Measurements from ENCODE around the gene CEP89.

Gene CEP89

GRCh38 chr19:32831611-32832010 is 140.1 kb downstream of the CEP89 start:
- no peak overlapping the region for H3K4me3 Mint-ChIP-seq
- no peaks in the 10 kb centered on the region for H3K27me3 Mint-ChIP-seq (ENCODE audit: low read depth)
- no peak for TF ChIP-seq CTCF (IDR thresholded peaks at IDR 0.05; ENCODE audit: unreplicated experiment in 3 of 3)
- peaks cover 9% of the 10 kb centered on the region for H3K36me3 Mint-ChIP-seq (ENCODE audit: low read depth)
- H3K4me1 Mint-ChIP-seq, result no peaks in the 10 kb centered on the region
- H3K27ac Mint-ChIP-seq, result no peak overlapping the region
- no peaks in the 10 kb centered on the region for H3K9me3 Mint-ChIP-seq

- Mint-ChIP-seq H3K27me3 (ENCODE audit: low read depth) (no peaks in the 10 kb centered on the region), H3K4me3 (no peak overlapping the region), H3K9me3 (no peaks in the 10 kb centered on the region), H3K36me3 (ENCODE audit: low read depth) (peaks cover 9% of the 10 kb centered on the region), H3K4me1 (no peaks in the 10 kb centered on the region), H3K27ac (no peak overlapping the region)
- no peak for TF ChIP-seq CTCF (IDR thresholded peaks at IDR 0.05; ENCODE audit: unreplicated experiment in 3 of 3)
These were observed 141.3 kb downstream of the CEP89 start for GRCh38 chr19:32830231-32831014.

- H3K4me3 Mint-ChIP-seq, result no peak overlapping the region
- peaks cover 9% of the 10 kb centered on the region for H3K4me1 Mint-ChIP-seq
- no peak overlapping the region for H3K27ac Mint-ChIP-seq
- no peak for TF ChIP-seq CTCF (IDR thresholded peaks at IDR 0.05; ENCODE audit: unreplicated experiment in 3 of 3)
- no peaks in the 10 kb centered on the region for H3K9me3 Mint-ChIP-seq
- peaks cover 9% of the 10 kb centered on the region for H3K36me3 Mint-ChIP-seq (ENCODE audit: low read depth)
- H3K27me3 Mint-ChIP-seq (ENCODE audit: low read depth), result no peaks in the 10 kb centered on the region
These were observed 142.3 kb downstream of the CEP89 start for GRCh38 chr19:32829345-32829896.

- H3K9me3 Mint-ChIP-seq, result no peaks in the 10 kb centered on the region
- H3K36me3 Mint-ChIP-seq (ENCODE audit: low read depth), result peaks cover 9% of the 10 kb centered on the region
- no peak overlapping the region for H3K27ac Mint-ChIP-seq
- H3K4me1 Mint-ChIP-seq, result peaks cover 13% of the 10 kb centered on the region
- no peaks in the 10 kb centered on the region for H3K27me3 Mint-ChIP-seq (ENCODE audit: low read depth)
- no peak overlapping the region for H3K4me3 Mint-ChIP-seq
- no peak for TF ChIP-seq CTCF (IDR thresholded peaks at IDR 0.05; ENCODE audit: unreplicated experiment in 3 of 3)
These were observed 143.0 kb downstream of the CEP89 start for GRCh38 chr19:32828643-32829344.

GRCh38 chr19:32828139-32828538 is 143.6 kb downstream of the CEP89 start:
- TF ChIP-seq CTCF (IDR thresholded peaks at IDR 0.05; ENCODE audit: unreplicated experiment in 3 of 3), result no peak
- Mint-ChIP-seq H3K36me3 (ENCODE audit: low read depth) (peaks cover 9% of the 10 kb centered on the region), H3K27me3 (ENCODE audit: low read depth) (no peaks in the 10 kb centered on the region), H3K27ac (no peak overlapping the region), H3K4me3 (no peak overlapping the region), H3K4me1 (peaks cover 13% of the 10 kb centered on the region), H3K9me3 (no peaks in the 10 kb centered on the region)
